GM18907 (cell line): ENCODE data around the gene KRTAP15-1.

Source experiments
- ATAC-seq: cut with Tn5 transposase; IDR thresholded peaks from one replicate; pipeline ENCODE4 v1.9.1; 2021; ENCODE audit warnings: mild to moderate bottlenecking, moderate library complexity; ENCODE audit not compliant: unreplicated experiment

Gene KRTAP15-1

GRCh38 chr21:30486180-30486579 is 46.1 kb downstream of the KRTAP15-1 start:
- ATAC-seq = no peak

GRCh38 chr21:30487336-30487735 is 47.3 kb downstream of the KRTAP15-1 start, which contains the start of gene KRTAP19-2:
KRTAP19-2 (minus strand) TSS chr21:30487436; CDS start chr21:30487348, 88 bp downstream.
- no peak for ATAC-seq
